Activated naive CD8-positive, alpha-beta T cell treated with anti-CD3 and anti-CD28 coated beads, Interleukin-2, amount 10 ng/mL, durations not matched to agents 7 days and 5 days (primary cell): ENCODE data around the gene NRXN3. TPM values are rescaled to one million over a fixed set of nuclear protein-coding genes. Genes with fewer than 3 reads are reported as not detected.

ENCODE experiments used
- ATAC-seq: fragments of 150-1000 bp; cut with Tn5 transposase; one replicate; pipeline ENCODE4 v1.10.0; 2021; ENCODE audit warnings: low read depth, moderate library complexity
- POLR2A ChIA-PET: fragments of 350-600 bp; sonication (Branson Sonifier 250); formaldehyde crosslinking; loops from one replicate; lab custom pipeline; 2021; ENCODE audit warnings: antibody characterized with exemption; lab: Charles Lee
- DNase-seq: peaks from one replicate; pipeline ENCODE4 v3.0.0; 2021
- H3K27ac Mint-ChIP-seq: one replicate; pipeline ENCODE4 v1.8.0; 2022; ENCODE audit warnings: mild to moderate bottlenecking, mixed read lengths
- H3K27me3 Mint-ChIP-seq: one replicate; pipeline ENCODE4 v1.8.0; 2022; ENCODE audit warnings: mild to moderate bottlenecking, moderate library complexity, mixed read lengths
- H3K36me3 Mint-ChIP-seq: one replicate; pipeline ENCODE4 v1.8.0; 2021; ENCODE audit warnings: mild to moderate bottlenecking, mixed read lengths
- H3K4me1 Mint-ChIP-seq: one replicate; pipeline ENCODE4 v1.8.0; 2021; ENCODE audit warnings: mixed read lengths
- H3K4me3 Mint-ChIP-seq: one replicate; pipeline ENCODE4 v1.8.0; 2022; ENCODE audit warnings: mild to moderate bottlenecking, moderate library complexity, mixed read lengths
- H3K9me3 Mint-ChIP-seq: one replicate; pipeline ENCODE4 v1.8.0; 2021; ENCODE audit warnings: mixed read lengths
- total RNA-seq, 2 experiments: library from RNA; stranded (reverse); gene quantifications; one replicate each; pipeline ENCODE4 v1.2.3, GENCODE V29; 2021

The NRXN3 gene
- total RNA-seq, 2 experiments from 2014 or later = not detected

DNA sequence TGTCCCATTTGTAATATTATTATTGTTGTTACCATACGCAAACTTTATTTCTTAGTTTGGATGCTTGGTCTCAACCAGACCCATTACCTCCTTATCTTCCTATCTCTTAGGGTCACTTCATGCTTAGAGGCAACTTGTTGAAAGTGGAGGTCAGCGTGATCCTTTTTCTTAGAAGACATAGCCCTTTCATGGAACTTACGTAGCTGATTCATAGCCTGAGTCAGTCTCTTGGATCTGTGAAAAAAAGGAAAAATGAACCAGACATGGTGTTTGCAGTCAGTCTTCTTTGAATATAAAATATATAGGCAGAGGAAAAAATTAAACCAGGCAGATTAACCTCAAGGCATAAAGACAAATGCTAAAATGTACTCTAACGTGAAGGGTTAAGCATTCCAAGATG lies 1427.4 kb downstream of the NRXN3 start:
- peaks cover 4% of the 10 kb centered on the region for H3K9me3 Mint-ChIP-seq
- DNase-seq = no peak
- no peak for ATAC-seq
- H3K27ac Mint-ChIP-seq = no peak overlapping the region
- H3K4me3 Mint-ChIP-seq = no peak overlapping the region
- H3K36me3 Mint-ChIP-seq = no peaks in the 10 kb centered on the region
- POLR2A ChIA-PET = no interaction called here
- no peaks in the 10 kb centered on the region for H3K4me1 Mint-ChIP-seq
- H3K27me3 Mint-ChIP-seq = no peaks in the 10 kb centered on the region

DNA sequence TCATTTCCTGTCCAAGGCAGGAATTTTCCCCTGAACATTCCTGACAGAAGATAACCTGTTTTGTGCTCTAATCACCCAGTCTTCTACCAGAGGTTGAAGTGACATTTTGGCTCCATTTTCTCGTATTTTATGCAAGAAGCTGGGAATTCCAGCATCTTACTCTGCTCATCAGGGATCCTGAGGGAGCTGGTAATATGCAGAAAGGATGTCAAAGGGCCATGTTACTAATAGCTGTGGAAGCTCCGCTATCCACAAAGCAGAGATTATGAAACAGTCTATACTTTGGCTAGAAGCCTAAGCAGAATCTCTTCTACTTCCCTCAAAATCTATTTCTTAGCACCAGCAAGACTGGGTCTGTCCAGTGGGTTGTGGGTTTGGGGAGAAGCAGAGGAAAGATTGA lies 1428.2 kb downstream of the NRXN3 start:
- POLR2A ChIA-PET = no interaction called here
- DNase-seq (no peak), ATAC-seq (no peak)
- H3K27me3 Mint-ChIP-seq = no peaks in the 10 kb centered on the region
- H3K4me3 Mint-ChIP-seq = no peak overlapping the region
- H3K36me3 Mint-ChIP-seq = no peaks in the 10 kb centered on the region
- no peak overlapping the region for H3K27ac Mint-ChIP-seq
- no peaks in the 10 kb centered on the region for H3K4me1 Mint-ChIP-seq
- H3K9me3 Mint-ChIP-seq = peaks cover 4% of the 10 kb centered on the region

GRCh38 chr14:79599239-79599638 lies 1429.1 kb downstream of the NRXN3 start:
- H3K27me3 Mint-ChIP-seq = no peaks in the 10 kb centered on the region
- H3K27ac Mint-ChIP-seq = no peak overlapping the region
- POLR2A ChIA-PET = no interaction called here
- no peak for DNase-seq
- no peak overlapping the region for H3K4me3 Mint-ChIP-seq
- ATAC-seq = no peak
- H3K36me3 Mint-ChIP-seq = no peaks in the 10 kb centered on the region
- H3K4me1 Mint-ChIP-seq = no peaks in the 10 kb centered on the region
- peaks cover 1% of the 10 kb centered on the region for H3K9me3 Mint-ChIP-seq

GRCh38 chr14:79600406-79600805 lies 1430.2 kb downstream of the NRXN3 start:
- H3K9me3 Mint-ChIP-seq = peaks cover 1% of the 10 kb centered on the region
- H3K27me3 Mint-ChIP-seq = no peaks in the 10 kb centered on the region
- H3K36me3 Mint-ChIP-seq = no peaks in the 10 kb centered on the region
- ATAC-seq (no peak), DNase-seq (no peak)
- H3K4me3 Mint-ChIP-seq = no peak overlapping the region
- POLR2A ChIA-PET = no interaction called here
- H3K4me1 Mint-ChIP-seq = no peaks in the 10 kb centered on the region
- no peak overlapping the region for H3K27ac Mint-ChIP-seq

DNA sequence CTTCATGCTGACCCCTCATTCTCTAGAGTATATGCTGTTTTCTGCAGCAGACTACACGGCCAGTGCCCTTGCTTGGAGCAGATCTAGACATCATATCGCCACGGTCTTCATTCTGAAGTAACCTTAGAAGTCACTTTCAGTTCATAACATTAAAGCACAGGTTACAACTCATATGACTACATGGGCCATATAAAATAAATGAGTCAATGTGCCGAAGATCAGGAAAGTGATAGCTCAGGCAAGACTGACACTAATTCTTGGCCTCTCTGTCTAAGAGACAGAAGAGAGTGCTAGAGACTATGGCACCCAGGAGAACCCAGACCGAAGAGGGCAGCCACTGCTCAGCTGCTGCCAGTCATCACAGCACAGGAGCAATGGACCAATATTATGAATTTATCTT lies 1431.4 kb downstream of the NRXN3 start:
- ATAC-seq = no peak

DNA sequence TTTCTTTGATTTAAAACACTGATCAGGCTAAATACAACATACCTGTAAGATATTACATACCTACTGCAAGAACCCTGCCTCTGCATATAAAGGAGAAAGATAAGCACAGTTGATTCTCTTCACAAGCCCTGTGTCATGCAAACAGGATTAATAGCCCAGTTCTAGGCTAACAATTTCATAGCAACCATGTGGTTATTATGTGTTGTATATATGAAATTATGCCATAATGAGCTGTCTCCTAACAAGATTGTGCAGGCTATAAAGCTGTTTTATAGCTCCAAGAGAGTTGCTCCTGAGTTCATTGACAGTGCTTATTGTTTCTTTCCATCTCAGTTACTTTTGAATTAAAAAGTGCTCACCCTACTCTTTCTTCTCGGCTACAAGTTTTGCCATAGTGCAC lies 1431.9 kb downstream of the NRXN3 start:
- Mint-ChIP-seq H3K27ac (no peak overlapping the region), H3K27me3 (no peaks in the 10 kb centered on the region), H3K36me3 (no peaks in the 10 kb centered on the region), H3K4me1 (no peaks in the 10 kb centered on the region), H3K9me3 (no peaks in the 10 kb centered on the region), H3K4me3 (no peak overlapping the region)
- DNase-seq (no peak), ATAC-seq (no peak)
- POLR2A ChIA-PET = no interaction called here

More for the DNA sequence above, 1431.4 kb downstream of the NRXN3 start:
- H3K4me3 Mint-ChIP-seq = no peak overlapping the region
- no peaks in the 10 kb centered on the region for H3K4me1 Mint-ChIP-seq
- DNase-seq = no peak
- H3K9me3 Mint-ChIP-seq = no peaks in the 10 kb centered on the region
- no peaks in the 10 kb centered on the region for H3K36me3 Mint-ChIP-seq
- H3K27me3 Mint-ChIP-seq = no peaks in the 10 kb centered on the region
- H3K27ac Mint-ChIP-seq = no peak overlapping the region
- POLR2A ChIA-PET = no interaction called here

- H3K4me3 Mint-ChIP-seq = no peak overlapping the region
- H3K27me3 Mint-ChIP-seq = no peaks in the 10 kb centered on the region
- DNase-seq = no peak
- no peaks in the 10 kb centered on the region for H3K4me1 Mint-ChIP-seq
- ATAC-seq = no peak
- H3K36me3 Mint-ChIP-seq = no peaks in the 10 kb centered on the region
- H3K27ac Mint-ChIP-seq = no peak overlapping the region
- no peaks in the 10 kb centered on the region for H3K9me3 Mint-ChIP-seq
- POLR2A ChIA-PET = no interaction called here
Observed at GRCh38 chr14:79602742-79603141, 1432.6 kb downstream of the NRXN3 start.

DNA sequence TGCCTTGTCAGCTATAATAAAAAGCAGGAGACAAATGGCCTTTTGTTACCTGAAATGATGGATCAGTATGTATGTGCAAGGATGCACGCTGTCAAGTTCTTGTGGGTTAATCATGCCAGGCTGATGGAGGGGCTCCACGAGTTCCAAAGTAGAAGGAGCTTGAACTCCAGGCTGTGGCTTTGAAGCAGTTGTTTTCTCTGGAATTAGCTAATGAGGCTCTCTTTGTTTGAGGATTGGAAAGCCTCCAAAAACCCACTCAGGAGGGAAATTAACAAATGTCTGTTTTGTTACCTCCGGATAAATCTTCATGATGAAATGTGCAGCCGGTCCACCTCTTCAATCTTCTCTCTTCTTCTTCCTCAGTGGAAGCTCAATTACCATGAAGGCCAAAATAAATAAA lies 1435.7 kb downstream of the NRXN3 start:
- Mint-ChIP-seq H3K36me3 (no peaks in the 10 kb centered on the region), H3K4me1 (no peaks in the 10 kb centered on the region), H3K9me3 (no peaks in the 10 kb centered on the region), H3K27me3 (no peaks in the 10 kb centered on the region), H3K4me3 (no peak overlapping the region), H3K27ac (no peak overlapping the region)
- ATAC-seq (no peak), DNase-seq (no peak)
- POLR2A ChIA-PET = no interaction called here

DNA sequence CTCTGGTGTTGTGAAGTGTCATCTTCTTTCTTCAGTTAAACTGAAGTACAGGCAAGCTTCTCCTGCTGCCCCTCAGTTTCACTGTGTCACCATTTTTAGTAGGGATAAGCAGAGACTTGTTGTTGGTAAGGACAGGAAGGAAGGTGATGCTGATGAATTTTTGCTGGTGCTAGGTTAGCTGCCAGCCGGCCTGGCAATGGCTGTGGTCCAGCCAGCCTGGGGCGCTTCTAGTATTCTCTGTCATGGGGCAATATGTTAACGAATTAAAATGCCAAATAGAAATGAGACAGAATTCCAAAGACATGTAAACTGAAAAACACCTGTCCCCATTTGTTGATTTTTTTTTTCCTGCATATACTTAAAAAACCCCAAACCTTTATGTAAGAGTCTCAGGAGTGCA lies 1438.3 kb downstream of the NRXN3 start:
- POLR2A ChIA-PET = no interaction called here
- H3K4me1 Mint-ChIP-seq = no peaks in the 10 kb centered on the region
- no peaks in the 10 kb centered on the region for H3K36me3 Mint-ChIP-seq
- peaks cover 2% of the 10 kb centered on the region for H3K9me3 Mint-ChIP-seq
- no peak overlapping the region for H3K27ac Mint-ChIP-seq
- no peaks in the 10 kb centered on the region for H3K27me3 Mint-ChIP-seq
- DNase-seq (no peak), ATAC-seq (no peak)
- H3K4me3 Mint-ChIP-seq = no peak overlapping the region

GRCh38 chr14:79613625-79614024 lies 1443.5 kb downstream of the NRXN3 start:
- peaks cover under 1% of the 10 kb centered on the region for H3K27me3 Mint-ChIP-seq
- H3K4me1 Mint-ChIP-seq = no peaks in the 10 kb centered on the region
- POLR2A ChIA-PET = no interaction called here
- peaks cover 2% of the 10 kb centered on the region for H3K9me3 Mint-ChIP-seq
- no peak for ATAC-seq
- DNase-seq = no peak
- H3K4me3 Mint-ChIP-seq = no peak overlapping the region
- H3K36me3 Mint-ChIP-seq = no peaks in the 10 kb centered on the region
- no peak overlapping the region for H3K27ac Mint-ChIP-seq

DNA sequence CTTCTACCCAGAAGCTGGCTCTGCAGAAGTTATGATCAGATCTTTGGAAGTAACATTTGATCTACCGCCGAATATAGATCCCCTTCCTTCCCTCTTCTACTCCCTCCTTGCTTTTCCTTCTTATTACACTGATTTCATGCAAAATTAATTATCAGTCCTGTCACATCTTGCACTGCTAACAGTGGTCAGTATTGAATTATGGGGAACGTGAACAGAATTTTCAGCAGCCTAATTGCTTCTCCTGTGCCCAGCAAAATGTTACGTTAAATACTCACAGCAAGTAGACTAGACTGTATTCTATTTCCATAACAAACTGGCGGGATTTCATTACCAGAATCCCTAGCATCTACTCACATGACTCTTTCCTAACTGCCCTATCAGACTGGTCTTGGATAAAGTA lies 1444.3 kb downstream of the NRXN3 start:
- POLR2A ChIA-PET = no interaction called here
- ATAC-seq (no peak), DNase-seq (no peak)
- Mint-ChIP-seq H3K9me3 (peaks cover 4% of the 10 kb centered on the region), H3K27ac (no peak overlapping the region), H3K36me3 (no peaks in the 10 kb centered on the region), H3K4me3 (no peak overlapping the region), H3K27me3 (peaks cover 2% of the 10 kb centered on the region), H3K4me1 (no peaks in the 10 kb centered on the region)

- POLR2A ChIA-PET = no interaction called here
- Mint-ChIP-seq H3K4me3 (no peak overlapping the region), H3K27me3 (no peaks in the 10 kb centered on the region), H3K4me1 (no peaks in the 10 kb centered on the region), H3K36me3 (no peaks in the 10 kb centered on the region), H3K9me3 (peaks cover 2% of the 10 kb centered on the region), H3K27ac (no peak overlapping the region)
- DNase-seq (no peak), ATAC-seq (no peak)
Observed at GRCh38 chr14:79627058-79627457, 1456.9 kb downstream of the NRXN3 start.

- ATAC-seq (no peak), DNase-seq (no peak)
Observed at GRCh38 chr14:79629411-79630287, 1459.5 kb downstream of the NRXN3 start.

DNA sequence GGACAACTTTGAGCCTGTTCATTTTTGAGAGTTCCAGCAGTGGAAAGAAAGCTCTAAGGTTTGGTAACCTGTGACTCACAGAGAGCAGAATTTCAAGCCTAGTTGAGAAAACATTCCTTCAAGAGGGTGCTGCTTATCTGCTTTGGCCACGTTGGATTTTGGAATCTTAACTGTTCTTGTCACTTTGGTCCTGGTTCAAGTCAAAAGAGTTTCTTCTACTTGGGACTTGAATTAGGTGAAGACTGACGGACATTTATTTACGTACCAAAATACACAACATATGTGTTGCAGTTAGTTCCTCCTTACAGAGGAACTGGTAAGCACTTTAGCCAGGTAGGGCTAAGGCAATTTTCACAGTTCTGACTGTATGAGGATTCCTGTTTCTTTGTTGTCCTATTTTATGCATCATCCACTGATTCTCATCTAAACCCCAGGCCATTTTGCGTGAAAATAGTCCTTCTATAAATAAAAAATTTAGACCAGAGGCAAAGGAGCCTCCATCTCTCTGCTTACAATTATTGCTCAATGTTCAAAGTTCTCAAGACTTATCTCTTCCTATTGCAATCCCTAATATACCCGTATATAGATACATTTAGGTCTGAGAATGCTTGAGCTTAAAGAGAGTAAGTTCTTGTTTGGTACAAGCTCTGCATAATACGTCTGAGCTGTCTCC lies 1460.3 kb downstream of the NRXN3 start:
- Mint-ChIP-seq H3K4me1 (no peaks in the 10 kb centered on the region), H3K9me3 (peaks cover 3% of the 10 kb centered on the region), H3K27ac (no peak overlapping the region), H3K4me3 (no peak overlapping the region), H3K36me3 (no peaks in the 10 kb centered on the region), H3K27me3 (no peaks in the 10 kb centered on the region)
- DNase-seq (no peak), ATAC-seq (no peak)
- POLR2A ChIA-PET = no interaction called here

More at GRCh38 chr14:79629411-79630287, 1459.5 kb downstream of the NRXN3 start:
- H3K9me3 Mint-ChIP-seq = peaks cover 2% of the 10 kb centered on the region
- POLR2A ChIA-PET = no interaction called here
- H3K4me3 Mint-ChIP-seq = no peak overlapping the region
- H3K27ac Mint-ChIP-seq = no peak overlapping the region
- H3K36me3 Mint-ChIP-seq = no peaks in the 10 kb centered on the region
- H3K27me3 Mint-ChIP-seq = no peaks in the 10 kb centered on the region
- H3K4me1 Mint-ChIP-seq = no peaks in the 10 kb centered on the region
